Activated T-cell treated with anti-CD3 and anti-CD28 coated beads for 4 hours (primary cell): ENCODE data around the gene STRIP2.
"Not testable (repeated sequence)": the region's sequence is repeated elsewhere in the genome, so short reads cannot be mapped to it uniquely, and the experiment has no call there.

Experiments
- DNase-seq: peaks from one replicate; pipeline ENCODE4 v3.0.0-alpha.2; 2020

The STRIP2 gene

GRCh38 chr7:129534558-129535274 lies 100.5 kb downstream of the STRIP2 start:
- DNase-seq, result not testable (repeated sequence)

GRCh38 chr7:129535896-129536295 lies 101.7 kb downstream of the STRIP2 start:
- no peak for DNase-seq

- DNase-seq, result no peak
Measured at GRCh38 chr7:129536323-129536722, 102.1 kb downstream of the STRIP2 start.
